ENCODE data around the gene FBH1. TPM values are rescaled to one million over a fixed set of nuclear protein-coding genes. Genes with fewer than 3 reads are reported as not detected.

The FBH1 gene
- total RNA-seq, 1 donor from 2014 or later = 73.3 TPM

DNA sequence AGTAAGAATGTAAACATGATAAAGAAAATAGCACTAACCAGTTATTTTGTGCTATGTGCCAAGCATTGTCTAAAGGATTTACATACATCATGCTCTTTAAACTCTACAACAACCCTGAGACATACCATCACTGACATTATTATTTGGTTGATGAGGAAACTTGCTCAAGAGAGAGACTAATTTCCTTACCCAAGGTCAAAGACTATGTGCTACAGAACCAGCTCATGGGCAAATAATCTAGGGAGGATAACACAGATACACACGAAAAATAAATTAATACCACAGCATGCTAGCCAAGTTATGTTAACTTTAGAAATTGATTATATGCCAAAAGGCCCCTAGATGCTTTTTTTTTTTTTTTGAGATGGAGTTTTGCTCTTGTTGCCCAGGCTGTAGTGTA lies 3.0 kb upstream of the FBH1 start:
- no peak overlapping the region for H3K4me3 ChIP-seq
- DNase-seq (no peak), ATAC-seq (no peak)
- intact Hi-C loops (cut with DNase I) = no loop called here
- peaks cover 25% of the 10 kb centered on the region for H3K4me1 ChIP-seq
- H3K9me3 ChIP-seq = no peaks in the 10 kb centered on the region
- H3K36me3 ChIP-seq = peaks cover 44% of the 10 kb centered on the region
- H3K27ac ChIP-seq = no peak overlapping the region
- no peaks in the 10 kb centered on the region for H3K27me3 ChIP-seq
- no peak for TF ChIP-seq CTCF (IDR thresholded peaks at IDR 0.05)

DNA sequence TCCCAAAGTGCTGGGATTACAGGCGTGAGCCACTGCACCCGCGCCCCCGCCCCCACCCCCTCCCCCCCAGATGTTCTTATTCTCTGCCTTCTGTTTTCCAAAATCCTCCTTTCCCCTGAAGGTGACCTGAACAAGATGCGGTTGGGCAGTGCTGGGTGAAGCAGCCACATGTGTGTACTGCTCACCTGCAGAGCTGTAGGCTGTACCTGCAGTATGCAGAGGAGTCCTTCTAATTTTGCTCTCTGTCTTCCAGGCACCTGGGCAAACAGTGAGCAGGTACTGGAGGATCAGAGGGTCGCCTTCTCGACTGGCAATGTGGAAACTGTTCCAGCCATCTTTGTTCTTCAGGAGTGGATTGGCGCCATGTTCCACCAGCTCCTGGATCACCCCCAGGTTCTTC lies 2.4 kb upstream of the FBH1 start:
- no peaks in the 10 kb centered on the region for H3K9me3 ChIP-seq
- no peak overlapping the region for H3K27ac ChIP-seq
- no peak for ATAC-seq
- intact Hi-C loops (cut with DNase I) = no loop called here
- peaks cover 37% of the 10 kb centered on the region for H3K36me3 ChIP-seq
- no peak overlapping the region for H3K4me3 ChIP-seq
- H3K4me1 ChIP-seq = peaks cover 26% of the 10 kb centered on the region
- no peak for DNase-seq
- no peak for TF ChIP-seq CTCF (IDR thresholded peaks at IDR 0.05)
- no peaks in the 10 kb centered on the region for H3K27me3 ChIP-seq

- no peak for DNase-seq
- intact Hi-C loops (cut with DNase I) = no loop called here
- H3K27ac ChIP-seq = no peak overlapping the region
Observed at GRCh38 chr10:5888351-5888750, 1.7 kb upstream of the FBH1 start.

GRCh38 chr10:5888843-5889623 lies 1.0 kb upstream of the FBH1 start:
- H3K36me3 ChIP-seq = peaks cover 26% of the 10 kb centered on the region
- no peaks in the 10 kb centered on the region for H3K27me3 ChIP-seq
- no peak for TF ChIP-seq CTCF (IDR thresholded peaks at IDR 0.05)
- no peaks in the 10 kb centered on the region for H3K9me3 ChIP-seq
- peak overlapping the region; percentile 97 for H3K4me3 ChIP-seq
- peaks cover 35% of the 10 kb centered on the region for H3K4me1 ChIP-seq
- ATAC-seq (peak; percentile 32), DNase-seq (peak; percentile 74)
- peak overlapping the region; percentile 81 for H3K27ac ChIP-seq
- intact Hi-C loops (cut with DNase I) = no loop called here

More at GRCh38 chr10:5888351-5888750, 1.7 kb upstream of the FBH1 start:
- no peaks in the 10 kb centered on the region for H3K27me3 ChIP-seq
- peak overlapping the region; percentile 97 for H3K4me3 ChIP-seq
- H3K36me3 ChIP-seq = peaks cover 30% of the 10 kb centered on the region
- H3K4me1 ChIP-seq = peaks cover 28% of the 10 kb centered on the region
- no peak for TF ChIP-seq CTCF (IDR thresholded peaks at IDR 0.05)
- H3K9me3 ChIP-seq = no peaks in the 10 kb centered on the region
- ATAC-seq = no peak

DNA sequence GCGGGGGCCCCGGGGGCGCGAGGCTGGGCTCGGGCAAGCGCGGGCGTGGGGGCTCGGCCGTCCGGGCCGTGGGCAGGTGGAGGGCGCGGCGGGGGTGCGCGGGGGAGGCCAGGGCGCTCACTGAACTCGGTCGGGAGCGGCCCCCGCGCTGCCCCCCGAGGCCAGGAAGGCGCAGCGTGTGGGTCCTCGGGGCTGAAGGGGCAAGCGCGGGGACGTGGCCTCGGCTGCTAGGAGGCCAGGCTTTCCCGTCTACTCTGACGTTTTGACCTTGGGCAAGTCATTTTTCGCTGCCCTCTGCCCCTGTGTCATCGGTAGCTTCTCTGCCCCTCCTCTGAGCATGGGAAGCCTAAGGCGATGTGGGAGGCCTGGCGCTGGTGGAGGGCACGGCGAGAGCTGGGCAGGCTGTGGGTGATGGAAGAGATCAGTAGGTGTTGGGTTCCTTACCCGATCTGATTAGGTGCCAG lies 441 bp downstream of the FBH1 start:
- no peak for TF ChIP-seq CTCF (IDR thresholded peaks at IDR 0.05)
- ATAC-seq (no peak), DNase-seq (no peak)
- no peaks in the 10 kb centered on the region for H3K27me3 ChIP-seq
- intact Hi-C loops (cut with DNase I) = no loop called here
- H3K4me3 ChIP-seq = peak overlapping the region; percentile 97
- H3K36me3 ChIP-seq = peaks cover 25% of the 10 kb centered on the region
- peaks cover 36% of the 10 kb centered on the region for H3K4me1 ChIP-seq
- H3K9me3 ChIP-seq = no peaks in the 10 kb centered on the region
- H3K27ac ChIP-seq = peak overlapping the region; percentile 70
